Choroid plexus epithelial cell (primary cell): ENCODE results near the gene KCNB1.

Experiments used
- DNase-seq: peaks from one replicate; pipeline ENCODE4 v3.0.0-alpha.2; 2010; ENCODE audit warnings: low read depth
- H3K4me3 ChIP-seq: 2 replicates; pipeline ENCODE4 v1.5.1; 2011; ENCODE audit warnings: low read depth, mild to moderate bottlenecking, control low read depth, low read length, moderate library complexity
- CTCF ChIP-seq: conservative IDR thresholded peaks from 2 replicates; pipeline ENCODE4 v1.5.1; 2011; ENCODE audit warnings: low read depth, mild to moderate bottlenecking, control low read depth, inconsistent platforms, low read length, moderate library complexity

The KCNB1 gene

GRCh38 chr20:49345524-49345923 lies 136.9 kb downstream of the KCNB1 start:
- no peak for TF ChIP-seq CTCF
- DNase-seq = peak; percentile 33
- no peak overlapping the region for H3K4me3 ChIP-seq

- peak; percentile 94 for DNase-seq
- no peak for TF ChIP-seq CTCF
- H3K4me3 ChIP-seq = no peak overlapping the region
Observed at GRCh38 chr20:49344975-49345374, 137.5 kb downstream of the KCNB1 start.

GRCh38 chr20:49344140-49344539 lies 138.3 kb downstream of the KCNB1 start:
- no peak overlapping the region for H3K4me3 ChIP-seq
- DNase-seq = no peak
- TF ChIP-seq CTCF = no peak

- no peak for TF ChIP-seq CTCF
- H3K4me3 ChIP-seq = no peak overlapping the region
- DNase-seq = no peak
Observed at GRCh38 chr20:49343246-49343645, 139.2 kb downstream of the KCNB1 start.

GRCh38 chr20:49340161-49340966 lies 142.1 kb downstream of the KCNB1 start:
- DNase-seq = no peak
- TF ChIP-seq CTCF = no peak
- H3K4me3 ChIP-seq = no peak overlapping the region

GRCh38 chr20:49339123-49339522 lies 143.3 kb downstream of the KCNB1 start:
- no peak overlapping the region for H3K4me3 ChIP-seq
- TF ChIP-seq CTCF = no peak
- no peak for DNase-seq

GRCh38 chr20:49338061-49338460 lies 144.4 kb downstream of the KCNB1 start:
- no peak for TF ChIP-seq CTCF
- DNase-seq = no peak
- H3K4me3 ChIP-seq = no peak overlapping the region
